Tibial nerve (tissue), 4 donors: ENCODE results near the gene CNGB1.

Experiments
- EP300 ChIP-seq, 2 donors: sonication (generic); formaldehyde crosslinking; IDR thresholded peaks; one replicate each; pipeline ENCODE4 v1.6.1; 2017; ENCODE audit warnings: antibody characterized with exemption in 2 of 2, mild to moderate bottlenecking in 1 of 2
- POLR2A ChIP-seq, 2 donors: fragments of 450-650 bp; IDR thresholded peaks; one replicate each; pipeline ENCODE4 v1.6.1; 2017; ENCODE audit warnings: antibody characterized with exemption in 2 of 2, mild to moderate bottlenecking in 2 of 2, moderate library complexity in 2 of 2
- TF ChIP-seq, protein P1 (sequence below), 5 experiments: fragments of 200-600 bp in 3 of 5; fragments of 450-650 bp in 2 of 5; sonication (generic) in 3 of 5; IDR thresholded peaks; one replicate each; pipeline ENCODE4 v1.5.1; 2016 to 2019; ENCODE audit warnings: antibody characterized with exemption in 5 of 5, mild to moderate bottlenecking in 3 of 5, moderate library complexity in 2 of 5

DNA sequence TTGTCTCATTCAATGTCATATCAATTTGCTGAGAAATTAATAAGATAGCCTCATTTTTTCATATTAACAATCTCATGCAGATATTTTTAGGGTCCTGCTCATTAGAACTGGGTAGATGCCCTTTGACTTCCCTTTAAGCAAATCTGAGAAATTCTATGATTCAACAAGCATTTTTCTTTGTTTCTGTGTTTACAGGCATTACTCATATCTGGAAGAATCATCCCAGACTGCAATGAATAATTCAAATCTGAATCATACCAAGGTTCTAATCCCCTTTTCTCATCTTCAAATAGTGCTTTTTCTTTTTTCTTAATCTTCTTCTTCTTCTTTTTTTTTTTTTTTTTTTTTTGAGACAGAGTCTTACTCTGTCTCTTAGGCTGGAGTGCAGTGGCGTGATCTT, 99.5 kb downstream of the CNGB1 start:
- TF ChIP-seq, protein P1, sequence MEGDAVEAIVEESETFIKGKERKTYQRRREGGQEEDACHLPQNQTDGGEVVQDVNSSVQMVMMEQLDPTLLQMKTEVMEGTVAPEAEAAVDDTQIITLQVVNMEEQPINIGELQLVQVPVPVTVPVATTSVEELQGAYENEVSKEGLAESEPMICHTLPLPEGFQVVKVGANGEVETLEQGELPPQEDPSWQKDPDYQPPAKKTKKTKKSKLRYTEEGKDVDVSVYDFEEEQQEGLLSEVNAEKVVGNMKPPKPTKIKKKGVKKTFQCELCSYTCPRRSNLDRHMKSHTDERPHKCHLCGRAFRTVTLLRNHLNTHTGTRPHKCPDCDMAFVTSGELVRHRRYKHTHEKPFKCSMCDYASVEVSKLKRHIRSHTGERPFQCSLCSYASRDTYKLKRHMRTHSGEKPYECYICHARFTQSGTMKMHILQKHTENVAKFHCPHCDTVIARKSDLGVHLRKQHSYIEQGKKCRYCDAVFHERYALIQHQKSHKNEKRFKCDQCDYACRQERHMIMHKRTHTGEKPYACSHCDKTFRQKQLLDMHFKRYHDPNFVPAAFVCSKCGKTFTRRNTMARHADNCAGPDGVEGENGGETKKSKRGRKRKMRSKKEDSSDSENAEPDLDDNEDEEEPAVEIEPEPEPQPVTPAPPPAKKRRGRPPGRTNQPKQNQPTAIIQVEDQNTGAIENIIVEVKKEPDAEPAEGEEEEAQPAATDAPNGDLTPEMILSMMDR (IDR thresholded peaks at IDR 0.05) = no peak
- TF ChIP-seq POLR2A (IDR thresholded peaks at IDR 0.05) = no peak
- TF ChIP-seq EP300 (IDR thresholded peaks at IDR 0.05) = no peak
